HG02870 (cell line): Measurements from ENCODE around the gene MILR1.
"Not testable (repeated sequence)": the region's sequence is repeated elsewhere in the genome, so short reads cannot be mapped to it uniquely, and the experiment has no call there.

ENCODE experiments used
- ATAC-seq: cut with Tn5 transposase; IDR thresholded peaks from one replicate; pipeline ENCODE4 v1.9.1; 2021; ENCODE audit warnings: mild to moderate bottlenecking, moderate library complexity; ENCODE audit not compliant: unreplicated experiment

Gene MILR1

DNA sequence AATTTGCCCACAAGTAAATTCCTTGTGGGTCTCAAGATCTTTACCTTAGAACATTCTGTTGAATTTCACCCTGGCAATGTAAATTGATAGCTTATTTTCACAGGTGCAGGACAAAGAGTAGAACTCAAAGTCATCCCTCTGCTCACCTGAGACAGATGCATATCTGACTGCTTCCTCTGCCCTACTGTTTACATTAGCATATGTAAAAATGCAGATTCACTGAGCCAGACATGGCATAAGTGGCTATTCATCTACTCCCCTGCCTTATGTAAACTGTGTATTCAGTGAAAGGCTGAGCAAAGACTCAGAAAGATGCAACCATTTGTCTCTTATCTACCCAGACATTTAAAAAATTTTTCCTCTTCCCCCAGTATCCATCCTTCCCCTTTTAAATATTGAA, 22.3 kb upstream of the MILR1 start:
- ATAC-seq: no peak

DNA sequence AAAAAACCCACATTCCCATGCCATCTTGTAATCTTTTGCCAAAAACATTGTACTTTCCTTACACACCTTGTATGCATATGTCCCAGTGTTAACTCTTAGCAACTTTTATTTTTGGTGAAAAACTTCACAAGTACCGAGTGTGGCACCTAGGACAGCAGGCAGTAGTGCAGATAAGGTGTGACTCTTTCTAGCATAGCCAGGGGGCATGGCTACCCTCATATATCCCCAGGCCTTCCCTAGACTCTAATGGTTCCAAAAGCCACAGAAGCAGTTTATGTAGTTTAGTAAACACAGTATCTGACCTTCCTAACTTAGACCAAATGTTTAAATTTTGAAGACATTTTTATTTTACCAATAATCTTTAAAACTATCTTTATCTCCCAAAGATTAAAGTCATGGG, 20.5 kb upstream of the MILR1 start:
- no peak for ATAC-seq

DNA sequence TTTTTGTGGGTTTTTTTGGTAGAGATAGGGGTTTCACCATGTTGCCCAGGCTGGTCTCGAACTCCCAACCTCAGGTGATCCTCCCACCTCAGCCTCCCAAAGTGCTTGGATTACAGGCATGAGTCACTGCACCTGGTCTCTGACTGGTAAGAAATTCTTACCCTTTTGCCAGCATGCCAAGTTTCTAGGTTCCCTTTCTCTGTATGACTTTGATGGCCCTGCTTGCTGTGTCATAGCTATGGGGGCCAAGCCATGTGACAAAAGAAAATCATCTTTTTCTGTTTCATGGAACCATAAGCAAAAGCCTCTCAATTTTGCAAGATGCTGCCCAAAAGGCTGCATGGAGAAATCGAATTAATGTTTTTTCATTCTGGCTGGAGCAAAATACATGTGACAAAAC, 18.9 kb upstream of the MILR1 start:
- ATAC-seq: not testable (repeated sequence)

DNA sequence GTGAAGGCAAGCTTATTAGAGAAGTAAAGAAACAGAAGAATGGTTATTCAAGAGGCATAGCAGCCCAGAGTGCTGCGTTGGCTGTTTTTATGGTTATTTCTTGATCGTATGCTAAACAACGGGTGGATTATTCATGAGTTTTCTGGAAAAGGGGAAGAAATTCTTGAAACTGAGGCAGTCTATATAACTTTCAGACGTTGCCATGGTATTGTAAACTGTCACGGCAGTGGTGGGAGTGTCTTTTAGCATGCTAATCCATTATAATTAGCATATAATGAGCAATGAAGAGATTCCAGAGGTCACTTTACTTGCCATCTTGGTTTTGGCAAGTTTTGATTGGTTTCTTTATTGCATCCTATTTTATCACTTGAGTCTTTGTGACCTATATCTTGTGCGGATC, 17.4 kb upstream of the MILR1 start:
- ATAC-seq: no peak

DNA sequence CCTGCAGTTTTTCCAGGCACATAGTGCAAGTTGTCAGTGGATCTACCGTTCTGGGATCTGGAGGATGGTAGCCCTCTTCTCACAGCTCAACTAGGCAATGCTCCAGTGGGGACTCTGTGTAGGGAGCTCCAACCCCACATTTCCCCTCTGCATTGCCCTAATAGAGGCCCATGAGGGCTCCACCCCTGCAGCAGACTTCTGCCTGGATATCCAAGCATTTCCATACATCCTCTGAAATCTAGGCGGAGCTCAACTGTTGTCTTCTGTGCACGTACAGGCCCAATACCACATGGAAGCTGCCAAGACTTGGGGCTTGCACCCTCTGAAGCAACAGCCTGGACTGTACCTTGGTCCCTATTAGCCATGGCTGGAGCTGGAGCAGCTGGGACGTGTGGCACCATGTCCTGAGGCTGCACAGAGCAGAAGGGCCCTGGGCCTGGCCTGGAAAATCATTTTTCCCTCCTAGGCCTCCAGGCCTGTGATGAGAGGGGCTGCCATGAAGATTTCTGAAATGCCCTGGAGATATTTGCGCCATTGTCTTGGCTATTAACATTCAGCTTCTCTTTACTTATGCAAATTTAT, 10.9 kb upstream of the MILR1 start:
- ATAC-seq: no peak

DNA sequence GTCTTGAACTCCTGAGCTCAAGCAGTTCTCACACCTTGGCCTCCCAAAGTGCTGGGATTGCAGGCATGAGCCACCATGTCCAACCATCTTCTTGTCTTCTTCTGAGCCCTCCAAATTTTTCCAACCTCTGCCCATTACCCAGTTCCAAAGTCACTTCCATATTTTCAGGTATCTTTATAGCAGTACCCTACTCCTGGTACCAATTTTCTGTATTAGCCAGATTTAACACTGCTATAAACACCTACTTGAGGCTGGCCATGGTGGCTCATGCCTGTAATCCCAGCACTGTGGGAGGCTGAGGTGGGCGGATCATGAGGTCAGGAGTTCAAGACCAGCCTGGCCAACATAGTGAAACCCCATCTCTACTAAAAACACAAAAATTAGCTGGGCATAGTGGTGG, 9.4 kb upstream of the MILR1 start:
- ATAC-seq: not testable (repeated sequence)

DNA sequence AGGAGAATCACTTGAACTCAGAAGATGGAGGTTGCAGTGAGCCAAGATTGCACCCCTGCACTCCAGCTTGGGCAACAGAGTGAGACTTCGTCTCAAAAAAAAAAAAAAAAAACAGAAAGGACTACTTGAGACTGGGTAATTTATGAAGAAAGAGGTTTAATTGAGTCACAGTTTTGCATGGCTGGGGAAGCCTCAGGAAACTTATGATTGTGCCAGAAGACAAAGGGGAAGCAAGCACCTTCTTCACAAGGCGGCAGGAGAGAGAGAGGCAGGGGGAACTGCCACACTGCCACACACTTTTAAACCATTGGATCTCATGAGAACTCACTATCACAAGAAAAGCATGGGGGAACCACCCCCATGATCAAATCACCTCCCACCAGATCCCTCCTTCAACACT, 9.0 kb upstream of the MILR1 start:
- ATAC-seq: no peak

DNA sequence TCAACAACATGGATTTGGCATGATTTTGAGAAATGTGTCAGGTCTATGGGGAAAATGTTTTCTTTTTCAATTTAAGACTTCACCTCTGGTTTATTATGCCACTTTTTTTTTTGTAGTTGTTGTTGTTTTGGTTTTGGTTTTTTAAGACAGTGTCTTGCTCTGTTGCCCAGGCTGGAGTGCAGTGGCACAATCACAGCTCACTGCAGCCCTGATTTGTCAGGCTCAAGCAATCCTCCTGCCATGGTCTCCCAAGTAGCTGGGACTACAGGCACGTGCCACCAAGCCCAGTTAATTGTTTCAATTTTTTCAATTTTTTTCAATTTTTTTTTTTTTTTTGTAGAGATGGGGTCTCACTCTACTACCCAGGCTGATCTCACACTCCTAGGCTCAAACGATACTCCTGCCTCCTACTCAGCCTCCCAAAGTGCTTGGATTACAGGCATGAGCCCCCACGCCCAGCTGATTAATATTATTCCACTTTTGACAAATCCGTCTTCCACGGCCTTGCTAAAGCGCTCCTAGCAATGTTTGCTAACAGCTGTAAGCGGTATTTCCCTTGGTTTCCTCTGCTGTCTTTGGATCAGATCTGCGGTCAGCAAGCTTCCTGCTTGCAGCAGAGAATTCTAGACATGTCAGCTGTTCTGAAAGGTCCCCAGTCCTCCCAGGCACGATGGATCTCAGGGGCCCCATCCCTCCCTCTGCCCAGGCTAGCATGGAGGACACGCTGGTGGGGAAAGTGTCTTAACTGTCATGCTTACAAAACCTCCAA, 7.0 kb upstream of the MILR1 start:
- no peak for ATAC-seq

DNA sequence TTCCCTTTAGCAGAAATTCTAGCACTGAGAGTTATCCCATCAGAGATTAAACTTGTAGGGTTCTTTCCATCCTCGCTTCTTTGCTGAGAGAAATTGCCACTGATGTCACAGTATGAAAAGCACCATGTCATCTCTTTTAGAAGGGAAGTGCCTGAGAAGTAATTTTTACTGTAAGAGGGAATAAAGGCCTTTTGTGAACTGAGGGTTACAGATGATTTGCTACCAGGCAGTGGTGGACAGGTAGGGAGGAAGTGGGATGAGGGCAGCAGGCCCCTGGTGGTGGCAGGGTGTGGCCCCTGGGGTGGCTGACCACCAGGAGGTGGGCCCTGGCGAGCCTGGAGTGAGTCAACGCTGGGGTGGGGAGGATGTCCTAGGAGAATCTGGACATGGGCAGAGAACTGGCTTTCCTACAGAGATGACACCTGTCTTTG, 6.4 kb upstream of the MILR1 start:
- no peak for ATAC-seq

DNA sequence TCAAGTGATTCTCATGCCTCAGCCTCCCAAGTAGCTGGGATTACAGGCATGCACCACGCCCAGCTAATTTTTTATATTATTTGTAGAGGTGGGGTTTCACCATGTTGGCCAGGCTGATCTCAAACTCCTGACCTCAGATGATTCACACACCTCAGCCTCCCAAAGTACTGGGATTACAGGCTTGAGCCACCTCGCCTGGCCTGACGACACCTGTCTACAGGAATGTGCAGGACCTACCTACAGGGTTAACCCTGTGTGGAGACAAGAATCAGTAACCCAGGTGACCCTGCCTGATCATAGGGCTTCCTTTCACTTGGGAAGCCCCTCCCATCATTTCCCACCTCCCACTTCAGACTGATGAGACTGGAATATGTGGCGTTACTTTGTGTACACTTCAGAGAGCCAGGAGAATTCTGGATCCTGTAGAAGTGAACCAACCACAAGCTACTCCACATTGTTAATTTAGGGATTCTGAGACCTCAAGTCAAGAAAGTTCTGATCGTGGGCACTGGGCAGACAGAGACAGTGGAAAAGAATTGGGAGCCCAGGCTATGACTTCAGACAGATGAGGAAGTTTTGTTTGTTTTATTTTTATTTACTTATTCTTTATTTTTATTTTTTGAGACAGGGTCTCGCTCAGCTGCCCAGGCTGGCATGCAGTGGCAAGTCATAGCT, 5.7 kb upstream of the MILR1 start:
- ATAC-seq: no peak

DNA sequence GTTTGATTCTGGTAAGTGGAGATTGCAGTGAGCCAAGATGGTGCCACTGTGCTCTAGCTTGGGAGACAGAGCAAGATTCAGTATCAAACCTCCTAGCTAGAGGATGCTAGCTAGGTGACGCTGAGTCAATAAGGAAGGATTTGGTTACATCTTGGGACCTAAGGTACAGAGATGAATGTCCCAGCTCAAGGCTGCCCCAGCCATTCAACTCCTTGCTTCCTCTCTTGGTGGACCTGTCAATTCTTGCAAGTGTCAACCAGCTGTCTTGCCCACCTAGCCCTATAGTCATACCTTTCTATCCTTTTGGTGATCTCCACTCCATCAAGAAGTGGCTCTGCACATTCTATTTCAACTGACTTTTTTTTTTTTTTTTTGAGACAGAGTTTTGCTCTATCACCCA, 1.4 kb upstream of the MILR1 start:
- ATAC-seq: no peak

DNA sequence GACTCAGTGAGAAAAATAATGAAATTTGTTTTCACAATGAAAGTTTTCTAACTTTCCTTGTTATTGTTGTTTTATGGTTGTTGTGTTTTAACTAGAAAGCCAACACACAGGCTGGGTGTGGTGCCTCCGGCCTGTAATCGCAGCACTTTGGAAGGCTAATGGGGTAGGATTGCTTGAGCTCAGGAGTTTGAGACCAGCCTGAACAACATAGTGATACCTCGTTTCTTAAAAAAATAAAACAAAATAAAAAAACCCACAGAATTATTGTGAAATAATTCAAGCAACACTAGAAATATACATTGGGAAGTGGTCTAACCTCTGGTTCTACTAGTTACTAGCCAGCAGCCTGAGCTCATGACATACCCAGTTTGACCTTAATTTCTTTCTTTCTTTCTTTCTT, 630 bp downstream of the MILR1 start:
- ATAC-seq: no peak

DNA sequence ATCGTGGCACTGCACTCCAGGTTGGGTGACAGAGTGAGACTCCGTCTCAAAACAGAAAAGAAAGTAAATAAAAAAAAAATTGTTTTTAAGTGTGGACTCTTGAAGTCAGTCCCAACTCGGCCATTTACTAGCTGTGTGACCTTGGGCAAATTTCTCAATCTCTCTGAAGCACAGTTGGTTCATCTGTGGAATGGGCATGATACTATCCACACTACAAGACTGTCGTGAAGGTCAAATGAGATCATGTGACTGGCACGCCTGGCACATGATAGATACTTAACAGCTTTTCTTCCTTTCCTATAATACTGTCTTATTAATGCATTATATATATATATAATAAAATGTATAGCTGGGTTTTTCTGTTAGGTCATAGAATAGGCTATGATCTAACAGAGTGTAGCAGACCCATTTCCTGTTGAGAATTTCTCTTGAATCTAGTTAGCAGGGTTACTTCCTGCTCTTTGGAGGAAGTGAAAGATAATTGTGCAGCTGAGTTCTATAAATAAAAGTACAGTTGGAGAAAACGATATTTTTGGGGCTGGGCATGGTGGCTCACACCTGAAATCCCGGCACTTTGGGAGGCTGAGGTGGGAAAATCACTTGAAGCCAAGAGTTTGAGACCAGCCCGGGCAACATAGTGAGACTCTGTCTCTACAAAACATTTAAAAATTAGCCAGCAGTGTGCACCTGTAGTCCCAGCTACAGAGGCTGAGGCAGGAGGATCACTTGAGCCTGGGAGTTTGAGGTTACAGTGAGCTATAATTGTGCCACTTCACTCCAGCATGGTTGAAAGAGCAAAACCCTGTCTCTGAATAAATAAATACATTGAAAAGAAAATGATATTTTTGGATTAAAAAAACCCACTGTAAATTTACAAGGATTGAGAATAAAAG, 7.3 kb downstream of the MILR1 start:
- no peak for ATAC-seq

DNA sequence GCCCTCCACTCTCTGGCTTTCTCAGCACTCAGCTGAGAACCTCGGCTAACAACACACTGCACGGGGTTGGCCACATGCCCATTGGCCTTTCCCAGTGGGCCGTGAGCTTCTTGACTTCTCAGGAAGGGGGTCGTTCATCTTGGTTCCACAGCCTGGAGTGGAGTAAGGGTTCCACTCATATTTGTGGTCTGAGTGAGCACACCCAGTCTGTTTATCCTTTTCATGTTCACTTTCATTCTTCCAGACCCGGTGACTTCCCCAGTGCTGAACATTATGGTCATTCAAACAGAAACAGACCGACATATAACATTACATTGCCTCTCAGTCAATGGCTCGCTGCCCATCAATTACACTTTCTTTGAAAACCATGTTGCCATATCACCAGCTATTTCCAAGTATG, 8.2 kb downstream of the MILR1 start:
- no peak for ATAC-seq

DNA sequence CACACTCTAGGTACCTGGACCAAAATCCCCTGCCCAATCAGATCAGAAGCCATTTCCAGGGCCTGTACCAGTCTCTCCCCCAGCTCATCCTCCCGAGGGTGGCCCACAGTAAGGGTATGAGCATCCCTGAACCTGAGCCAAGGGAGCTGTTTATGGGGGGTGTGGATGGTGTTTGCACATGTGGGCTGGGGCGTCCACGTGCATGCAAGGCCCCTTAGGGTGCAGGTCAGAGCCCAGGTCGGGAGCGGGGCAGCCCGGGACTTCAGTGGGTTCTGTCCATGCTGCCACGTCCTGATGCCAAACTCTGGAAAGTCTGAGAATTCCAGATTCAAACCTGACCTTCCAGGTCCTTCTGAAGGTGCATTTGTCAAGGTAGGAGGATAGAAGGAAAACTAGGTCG, 9.8 kb downstream of the MILR1 start:
- no peak for ATAC-seq

DNA sequence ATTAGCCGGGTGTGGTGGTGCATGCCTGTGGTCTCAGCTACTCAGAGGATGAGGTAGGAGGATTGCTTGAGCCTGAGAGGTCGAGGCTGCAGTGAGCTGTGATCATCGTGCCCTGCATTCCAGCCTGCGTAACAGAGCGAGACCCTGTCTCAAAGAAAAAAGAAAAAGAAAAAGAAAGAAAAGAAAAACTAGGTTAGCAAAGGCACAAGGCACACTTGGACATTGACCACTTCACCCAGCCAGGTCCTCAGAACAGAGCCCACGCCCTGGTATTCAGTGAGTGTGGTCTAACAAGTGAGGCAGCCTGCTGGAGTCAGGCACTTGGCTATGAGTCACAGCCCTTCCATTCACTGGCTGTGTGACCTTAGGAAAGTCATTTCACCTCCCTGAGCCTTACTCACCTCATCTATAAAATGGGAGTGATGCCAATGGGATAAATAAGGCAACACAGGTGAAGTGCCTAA, 10.4 kb downstream of the MILR1 start:
- ATAC-seq: no peak

DNA sequence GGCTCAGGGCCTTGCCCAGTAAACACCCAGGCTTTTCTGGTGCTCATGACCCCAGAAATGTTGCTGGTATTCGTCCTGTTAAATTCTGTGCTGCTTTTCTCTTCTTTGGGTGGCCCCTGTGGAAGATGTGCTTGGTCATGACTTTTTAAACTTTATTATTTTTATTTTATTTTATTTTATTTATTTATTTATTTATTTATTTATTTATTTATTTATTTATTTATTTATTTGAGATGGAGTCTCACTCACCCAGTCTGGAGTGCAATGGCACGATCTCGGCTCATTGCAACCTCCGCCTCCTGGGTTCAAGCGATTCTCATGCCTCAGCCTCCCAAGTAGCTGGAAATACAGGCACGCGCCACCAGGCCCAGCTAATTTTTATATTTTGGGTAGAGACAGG, 10.9 kb downstream of the MILR1 start:
- not testable (repeated sequence) for ATAC-seq

DNA sequence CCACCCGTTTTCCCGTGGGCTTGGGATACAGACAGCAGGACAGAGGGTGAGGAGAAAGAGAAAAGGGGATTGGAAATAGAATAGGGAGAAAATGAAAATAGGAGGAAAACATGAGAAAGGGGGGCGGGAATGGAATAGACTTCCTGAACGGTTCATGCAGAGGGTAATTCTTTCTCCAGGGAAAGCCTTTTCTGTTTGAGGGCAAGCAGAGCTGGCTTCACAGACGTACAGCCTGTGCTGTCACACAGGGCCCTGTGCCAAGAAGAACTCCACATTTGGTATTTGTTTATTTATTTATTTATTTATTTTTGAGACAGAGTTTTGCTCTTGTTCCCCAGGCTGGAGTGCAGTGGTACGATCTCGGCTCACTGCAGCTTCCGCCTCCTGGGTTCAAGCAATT, 12.0 kb downstream of the MILR1 start:
- no peak for ATAC-seq

DNA sequence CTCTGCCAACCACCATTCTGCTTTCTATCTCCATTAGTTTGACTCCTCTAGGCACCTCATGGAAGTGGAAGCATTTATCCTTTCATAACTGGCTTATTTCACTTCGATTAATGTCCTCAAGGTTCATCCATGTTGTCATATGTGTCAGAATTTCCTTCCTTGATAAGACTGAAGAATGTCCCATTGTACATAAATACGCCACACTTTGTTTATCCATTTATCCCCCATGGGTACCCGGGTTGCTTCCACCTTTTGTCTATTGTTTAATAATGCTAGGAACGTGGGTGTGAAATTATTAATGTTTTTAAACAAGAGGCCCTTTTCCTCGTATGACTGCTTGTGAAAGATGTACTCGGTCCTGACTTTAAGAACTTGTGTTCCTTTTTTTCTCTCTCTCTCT, 12.9 kb downstream of the MILR1 start:
- ATAC-seq: no peak

DNA sequence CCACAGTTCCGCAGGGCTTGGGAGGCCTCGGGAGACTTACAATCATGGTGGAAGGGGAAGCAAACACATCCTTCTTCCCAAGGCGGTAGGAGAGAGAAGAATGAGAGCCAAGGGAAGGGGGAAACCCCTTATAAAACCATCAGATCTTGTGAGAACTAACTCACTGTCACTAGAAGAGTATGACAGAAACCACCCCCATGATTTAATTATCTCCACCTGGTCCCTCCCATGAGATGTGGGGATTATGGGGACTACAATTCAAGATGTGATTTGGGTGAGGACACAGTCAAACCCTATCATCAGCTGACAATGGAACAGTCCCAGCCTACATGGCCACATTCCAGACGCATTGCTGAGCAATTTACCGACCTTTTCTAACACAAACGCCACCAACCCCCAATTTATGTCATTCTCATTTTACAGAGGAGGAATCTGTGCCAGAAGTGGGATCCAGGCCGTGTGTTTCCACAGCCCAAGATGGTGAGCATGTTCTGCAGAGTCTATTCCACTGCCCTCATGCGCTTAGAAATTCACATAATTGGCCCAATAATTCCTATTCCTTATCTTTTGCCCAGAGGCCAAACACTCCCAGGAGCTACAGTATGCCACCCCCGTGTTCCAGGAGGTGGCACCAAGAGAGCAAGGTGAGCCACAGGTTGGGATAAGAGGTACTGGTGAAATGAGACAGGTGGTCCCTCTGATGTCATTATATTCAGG, 17.3 kb downstream of the MILR1 start:
- no peak for ATAC-seq

DNA sequence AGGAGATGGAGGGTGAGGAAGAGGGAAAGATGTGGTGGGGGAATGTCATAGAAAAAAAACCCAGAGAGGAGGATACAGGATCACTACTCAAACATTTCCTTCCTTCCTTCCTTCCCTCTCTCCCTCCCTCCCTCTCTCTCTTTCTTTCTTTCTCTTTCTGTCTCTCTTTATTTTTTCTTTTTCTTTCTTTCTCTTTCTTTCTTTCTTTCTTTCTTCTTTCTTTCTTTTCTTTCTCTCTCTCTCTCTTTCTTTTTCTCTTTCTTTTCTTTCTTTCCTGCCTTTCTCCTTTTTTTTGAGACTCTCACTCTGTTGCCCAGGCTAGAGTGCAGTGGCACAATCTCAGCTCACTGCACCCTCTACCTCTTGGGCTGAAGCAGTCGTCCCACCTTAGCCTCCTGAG, 17.9 kb downstream of the MILR1 start:
- ATAC-seq: not testable (repeated sequence)
